ENCODE results near the gene PKP2. TPM values are rescaled to one million over a fixed set of nuclear protein-coding genes. Genes with fewer than 3 reads are reported as not detected.

PKP2 gene
- 6.9 TPM for total RNA-seq

GRCh38 chr12:32896432-32897280 is at the start of gene PKP2:
Gene PKP2, minus strand, starts transcription at chr12:32896777. Its CDS starts 46 bp downstream, at chr12:32896731.

GRCh38 chr12:32755654-32756475 is 140.7 kb downstream of the PKP2 start, which contains the start of gene YARS2:
Gene YARS2, minus strand, starts transcription at chr12:32755897. Its CDS starts 23 bp downstream, at chr12:32755874.

Other genes with a start within 250 kb of the PKP2 start
- 198 TPM for gene DNM1L, start 217.5 kb downstream of the PKP2 start, total RNA-seq
- 33.0 TPM for gene YARS2, start 140.9 kb downstream of the PKP2 start, total RNA-seq

Data from diencephalon (tissue), 1 donor.